H1 (cell line): ENCODE measurements around the gene OGFRL1. TPM values are rescaled to one million over a fixed set of nuclear protein-coding genes. Genes with fewer than 3 reads are reported as not detected.

Source experiments
- BACH1 ChIP-seq: IDR thresholded peaks from 2 replicates; pipeline ENCODE4 v1.6.1; 2012; ENCODE audit warnings: low read length, improper control_type of control experiment
- JUN ChIP-seq: IDR thresholded peaks from 2 replicates; pipeline ENCODE4 v1.6.1; 2011; ENCODE audit warnings: low read depth, mild to moderate bottlenecking, improper control_type of control experiment, low read length
- JUND ChIP-seq: IDR thresholded peaks from 2 replicates; pipeline ENCODE4 v1.6.1; 2011; ENCODE audit warnings: mild to moderate bottlenecking, improper control_type of control experiment, low read length
- SIN3A ChIP-seq, 2 experiments: IDR thresholded peaks in 1 of 2; conservative IDR thresholded peaks in 1 of 2; 2 replicates each; pipeline ENCODE4 v1.6.1; 2011 to 2012; ENCODE audit warnings: low read length in 2 of 2, improper control_type of control experiment in 1 of 2, low read depth in 1 of 2, mild to moderate bottlenecking in 1 of 2
- SIRT6 ChIP-seq: IDR thresholded peaks from one replicate; pipeline ENCODE4 v1.7.1; 2012; ENCODE audit warnings: low read length, inconsistent platforms
- TAF7 ChIP-seq: optimal IDR thresholded peaks from 2 replicates; pipeline ENCODE3; 2011; ENCODE audit warnings: low read depth, mild to moderate bottlenecking, inconsistent platforms, low read length, moderate library complexity, borderline replicate concordance
- polyA plus RNA-seq, 7 experiments: library from polyadenylated mRNA; depleted of rRNA in 3 of 7; stranded (reverse) in 5 of 7; unstranded in 2 of 7; fragments of >200 nt in 5 of 7; fragments of 200-250 nt in 2 of 7; gene quantifications; 1 replicate in 5 of 7; 2 replicates in 1 of 7; 4 replicates in 1 of 7; pipeline versions ENCODE4 v1.2.1 to v1.2.3, GENCODE V29; 2011 to 2013; ENCODE audit warnings: missing spikeins in 2 of 7, mixed read lengths in 2 of 7
- total RNA-seq: library from RNA; stranded (reverse); fragmentation: NEBNext Ultra II Directional; extraction: Animal tissue kit (Norgen Biotek cat#: 25700); gene quantifications from 2 replicates; pipeline ENCODE4 v1.2.1, GENCODE V29; 2021
- TF ChIP-seq, protein P1 (sequence below): fragments of 300-600 bp; sonication (generic); IDR thresholded peaks from 2 replicates; pipeline ENCODE4 v1.7.1; 2012; ENCODE audit warnings: low read length, moderate library complexity, mild to moderate bottlenecking, inconsistent platforms; ENCODE audit not compliant: insufficient replicate concordance
- TF ChIP-seq, protein P2 (sequence below): IDR thresholded peaks from 2 replicates; pipeline ENCODE4 v1.6.1; 2012; ENCODE audit warnings: low read length, inconsistent platforms

OGFRL1 gene
- total and polyA plus RNA-seq, 2 of the 8 experiments (the other 6 are each of a cell fraction or from before 2014, with no cell fraction given): 1.1 to 9.0 TPM

DNA sequence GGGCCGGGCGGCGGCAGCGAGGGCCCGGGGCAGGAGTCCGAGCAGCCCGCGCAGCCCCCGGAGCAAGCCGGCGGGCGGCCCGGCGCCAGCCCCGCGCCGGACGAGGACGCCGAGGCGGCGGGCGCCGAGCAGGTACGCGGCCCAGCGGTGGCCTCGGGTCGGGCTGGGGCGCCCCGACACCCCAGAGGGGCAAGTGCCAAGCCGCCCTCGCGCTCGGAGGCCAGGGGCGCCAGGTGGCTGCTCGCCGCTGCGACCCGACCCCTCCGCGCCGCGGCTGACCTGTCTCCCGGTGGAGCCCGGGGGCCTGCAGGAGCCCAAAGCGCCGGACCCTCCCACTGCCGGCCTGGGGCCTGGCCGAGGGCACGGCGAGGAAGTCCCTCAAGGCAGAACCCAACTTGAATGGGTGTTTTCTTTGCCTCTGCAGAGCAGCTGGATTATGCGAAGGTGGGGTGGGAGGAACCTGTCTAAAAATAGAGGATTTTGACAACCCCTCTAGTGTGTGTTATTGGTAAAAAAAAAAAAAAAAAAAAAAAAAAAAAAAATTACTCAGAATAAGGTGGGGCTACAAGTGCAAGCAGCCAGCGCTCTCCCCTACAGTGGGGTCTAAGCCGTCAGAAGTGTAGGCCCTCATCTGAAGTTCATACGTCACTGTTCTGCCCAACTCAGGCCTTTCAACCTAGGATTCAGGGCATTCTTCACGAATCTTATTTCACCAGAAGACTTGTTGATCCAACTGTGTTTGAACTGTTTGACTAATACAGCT is 609 bp downstream of the OGFRL1 start (continued):
- TF ChIP-seq, protein P1, sequence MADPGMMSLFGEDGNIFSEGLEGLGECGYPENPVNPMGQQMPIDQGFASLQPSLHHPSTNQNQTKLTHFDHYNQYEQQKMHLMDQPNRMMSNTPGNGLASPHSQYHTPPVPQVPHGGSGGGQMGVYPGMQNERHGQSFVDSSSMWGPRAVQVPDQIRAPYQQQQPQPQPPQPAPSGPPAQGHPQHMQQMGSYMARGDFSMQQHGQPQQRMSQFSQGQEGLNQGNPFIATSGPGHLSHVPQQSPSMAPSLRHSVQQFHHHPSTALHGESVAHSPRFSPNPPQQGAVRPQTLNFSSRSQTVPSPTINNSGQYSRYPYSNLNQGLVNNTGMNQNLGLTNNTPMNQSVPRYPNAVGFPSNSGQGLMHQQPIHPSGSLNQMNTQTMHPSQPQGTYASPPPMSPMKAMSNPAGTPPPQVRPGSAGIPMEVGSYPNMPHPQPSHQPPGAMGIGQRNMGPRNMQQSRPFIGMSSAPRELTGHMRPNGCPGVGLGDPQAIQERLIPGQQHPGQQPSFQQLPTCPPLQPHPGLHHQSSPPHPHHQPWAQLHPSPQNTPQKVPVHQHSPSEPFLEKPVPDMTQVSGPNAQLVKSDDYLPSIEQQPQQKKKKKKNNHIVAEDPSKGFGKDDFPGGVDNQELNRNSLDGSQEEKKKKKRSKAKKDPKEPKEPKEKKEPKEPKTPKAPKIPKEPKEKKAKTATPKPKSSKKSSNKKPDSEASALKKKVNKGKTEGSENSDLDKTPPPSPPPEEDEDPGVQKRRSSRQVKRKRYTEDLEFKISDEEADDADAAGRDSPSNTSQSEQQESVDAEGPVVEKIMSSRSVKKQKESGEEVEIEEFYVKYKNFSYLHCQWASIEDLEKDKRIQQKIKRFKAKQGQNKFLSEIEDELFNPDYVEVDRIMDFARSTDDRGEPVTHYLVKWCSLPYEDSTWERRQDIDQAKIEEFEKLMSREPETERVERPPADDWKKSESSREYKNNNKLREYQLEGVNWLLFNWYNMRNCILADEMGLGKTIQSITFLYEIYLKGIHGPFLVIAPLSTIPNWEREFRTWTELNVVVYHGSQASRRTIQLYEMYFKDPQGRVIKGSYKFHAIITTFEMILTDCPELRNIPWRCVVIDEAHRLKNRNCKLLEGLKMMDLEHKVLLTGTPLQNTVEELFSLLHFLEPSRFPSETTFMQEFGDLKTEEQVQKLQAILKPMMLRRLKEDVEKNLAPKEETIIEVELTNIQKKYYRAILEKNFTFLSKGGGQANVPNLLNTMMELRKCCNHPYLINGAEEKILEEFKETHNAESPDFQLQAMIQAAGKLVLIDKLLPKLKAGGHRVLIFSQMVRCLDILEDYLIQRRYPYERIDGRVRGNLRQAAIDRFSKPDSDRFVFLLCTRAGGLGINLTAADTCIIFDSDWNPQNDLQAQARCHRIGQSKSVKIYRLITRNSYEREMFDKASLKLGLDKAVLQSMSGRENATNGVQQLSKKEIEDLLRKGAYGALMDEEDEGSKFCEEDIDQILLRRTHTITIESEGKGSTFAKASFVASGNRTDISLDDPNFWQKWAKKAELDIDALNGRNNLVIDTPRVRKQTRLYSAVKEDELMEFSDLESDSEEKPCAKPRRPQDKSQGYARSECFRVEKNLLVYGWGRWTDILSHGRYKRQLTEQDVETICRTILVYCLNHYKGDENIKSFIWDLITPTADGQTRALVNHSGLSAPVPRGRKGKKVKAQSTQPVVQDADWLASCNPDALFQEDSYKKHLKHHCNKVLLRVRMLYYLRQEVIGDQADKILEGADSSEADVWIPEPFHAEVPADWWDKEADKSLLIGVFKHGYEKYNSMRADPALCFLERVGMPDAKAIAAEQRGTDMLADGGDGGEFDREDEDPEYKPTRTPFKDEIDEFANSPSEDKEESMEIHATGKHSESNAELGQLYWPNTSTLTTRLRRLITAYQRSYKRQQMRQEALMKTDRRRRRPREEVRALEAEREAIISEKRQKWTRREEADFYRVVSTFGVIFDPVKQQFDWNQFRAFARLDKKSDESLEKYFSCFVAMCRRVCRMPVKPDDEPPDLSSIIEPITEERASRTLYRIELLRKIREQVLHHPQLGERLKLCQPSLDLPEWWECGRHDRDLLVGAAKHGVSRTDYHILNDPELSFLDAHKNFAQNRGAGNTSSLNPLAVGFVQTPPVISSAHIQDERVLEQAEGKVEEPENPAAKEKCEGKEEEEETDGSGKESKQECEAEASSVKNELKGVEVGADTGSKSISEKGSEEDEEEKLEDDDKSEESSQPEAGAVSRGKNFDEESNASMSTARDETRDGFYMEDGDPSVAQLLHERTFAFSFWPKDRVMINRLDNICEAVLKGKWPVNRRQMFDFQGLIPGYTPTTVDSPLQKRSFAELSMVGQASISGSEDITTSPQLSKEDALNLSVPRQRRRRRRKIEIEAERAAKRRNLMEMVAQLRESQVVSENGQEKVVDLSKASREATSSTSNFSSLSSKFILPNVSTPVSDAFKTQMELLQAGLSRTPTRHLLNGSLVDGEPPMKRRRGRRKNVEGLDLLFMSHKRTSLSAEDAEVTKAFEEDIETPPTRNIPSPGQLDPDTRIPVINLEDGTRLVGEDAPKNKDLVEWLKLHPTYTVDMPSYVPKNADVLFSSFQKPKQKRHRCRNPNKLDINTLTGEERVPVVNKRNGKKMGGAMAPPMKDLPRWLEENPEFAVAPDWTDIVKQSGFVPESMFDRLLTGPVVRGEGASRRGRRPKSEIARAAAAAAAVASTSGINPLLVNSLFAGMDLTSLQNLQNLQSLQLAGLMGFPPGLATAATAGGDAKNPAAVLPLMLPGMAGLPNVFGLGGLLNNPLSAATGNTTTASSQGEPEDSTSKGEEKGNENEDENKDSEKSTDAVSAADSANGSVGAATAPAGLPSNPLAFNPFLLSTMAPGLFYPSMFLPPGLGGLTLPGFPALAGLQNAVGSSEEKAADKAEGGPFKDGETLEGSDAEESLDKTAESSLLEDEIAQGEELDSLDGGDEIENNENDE: no peak
- TF ChIP-seq TAF7 (no peak), JUN (no peak), SIRT6 (no peak), SIN3A (conservative IDR thresholded peaks at IDR 0.05 in 1 of 2, IDR thresholded peaks at IDR 0.05 in 1 of 2; ENCODE audit: low read depth in 1 of 2, low read length in 2 of 2) (0 out of 4 replicates have a peak, but pooled peaks of 1 of the 2 experiments have one; percentile 40), BACH1 (no peak), JUND (no peak)
- TF ChIP-seq, protein P2, sequence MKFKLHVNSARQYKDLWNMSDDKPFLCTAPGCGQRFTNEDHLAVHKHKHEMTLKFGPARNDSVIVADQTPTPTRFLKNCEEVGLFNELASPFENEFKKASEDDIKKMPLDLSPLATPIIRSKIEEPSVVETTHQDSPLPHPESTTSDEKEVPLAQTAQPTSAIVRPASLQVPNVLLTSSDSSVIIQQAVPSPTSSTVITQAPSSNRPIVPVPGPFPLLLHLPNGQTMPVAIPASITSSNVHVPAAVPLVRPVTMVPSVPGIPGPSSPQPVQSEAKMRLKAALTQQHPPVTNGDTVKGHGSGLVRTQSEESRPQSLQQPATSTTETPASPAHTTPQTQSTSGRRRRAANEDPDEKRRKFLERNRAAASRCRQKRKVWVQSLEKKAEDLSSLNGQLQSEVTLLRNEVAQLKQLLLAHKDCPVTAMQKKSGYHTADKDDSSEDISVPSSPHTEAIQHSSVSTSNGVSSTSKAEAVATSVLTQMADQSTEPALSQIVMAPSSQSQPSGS: no peak
